GM20431 (cell line): ENCODE data around the gene PDZD8.
"Not testable (repeated sequence)": the region's sequence is repeated elsewhere in the genome, so short reads cannot be mapped to it uniquely, and the experiment has no call there.

ENCODE experiments used
- in situ Hi-C: fragments of 300-500 bp; cut with MseI, MboI; formaldehyde crosslinking; loops from one replicate; pipeline ENCODE4 v1.15.0; 2020; ENCODE audit warnings: low sequenced_read_pairs; ENCODE audit not compliant: unreplicated experiment

PDZD8 gene

DNA sequence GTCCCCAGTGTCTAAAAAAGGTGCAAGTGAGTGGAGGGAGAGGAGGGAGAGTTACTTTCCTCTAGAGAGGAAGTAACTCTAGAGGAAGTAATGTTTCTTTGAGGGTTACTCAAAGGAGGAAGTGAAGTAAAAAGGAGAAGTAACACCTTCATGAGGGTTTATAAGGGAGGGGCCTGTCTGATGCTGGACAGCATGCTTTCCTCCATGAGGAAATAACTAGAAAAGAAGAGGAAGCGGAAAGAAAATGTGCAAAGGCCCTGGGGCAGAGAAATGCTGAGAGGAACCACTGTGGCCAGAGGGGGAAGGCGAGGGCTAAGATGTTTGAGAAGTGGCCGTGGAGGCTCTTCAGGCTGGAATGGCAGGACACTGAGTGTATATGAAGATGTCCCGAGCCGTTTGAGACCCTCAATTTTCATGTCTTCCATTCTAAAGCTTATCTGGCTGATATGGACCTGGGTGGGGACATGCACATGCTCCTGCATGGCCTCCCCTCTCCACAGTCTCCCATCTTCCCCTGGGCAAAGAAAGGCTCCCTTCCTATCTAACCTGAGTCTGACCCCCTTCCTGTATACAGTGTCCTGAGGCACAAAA, 137.7 kb downstream of the PDZD8 start:
- in situ Hi-C loops = no loop called here

DNA sequence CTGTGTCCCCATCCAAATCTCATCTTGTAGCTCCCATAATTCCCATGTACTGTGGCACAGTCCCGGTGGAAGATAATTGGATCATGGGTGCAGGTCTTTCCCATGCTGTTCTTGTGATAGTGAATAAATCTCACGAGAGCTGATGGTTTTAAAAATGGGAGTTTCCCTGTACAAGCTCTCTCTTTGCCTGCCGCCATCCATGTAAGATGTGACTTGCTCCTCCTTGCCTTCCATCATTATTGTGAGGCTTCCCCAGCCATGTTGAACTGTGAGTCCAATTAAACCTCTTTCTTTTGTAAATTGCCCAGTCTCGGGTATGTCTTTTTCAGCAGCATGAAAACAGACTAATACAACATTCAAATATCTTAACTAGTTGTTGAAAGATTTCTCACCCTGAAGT, 145.1 kb downstream of the PDZD8 start:
- in situ Hi-C loops = not testable (repeated sequence)

DNA sequence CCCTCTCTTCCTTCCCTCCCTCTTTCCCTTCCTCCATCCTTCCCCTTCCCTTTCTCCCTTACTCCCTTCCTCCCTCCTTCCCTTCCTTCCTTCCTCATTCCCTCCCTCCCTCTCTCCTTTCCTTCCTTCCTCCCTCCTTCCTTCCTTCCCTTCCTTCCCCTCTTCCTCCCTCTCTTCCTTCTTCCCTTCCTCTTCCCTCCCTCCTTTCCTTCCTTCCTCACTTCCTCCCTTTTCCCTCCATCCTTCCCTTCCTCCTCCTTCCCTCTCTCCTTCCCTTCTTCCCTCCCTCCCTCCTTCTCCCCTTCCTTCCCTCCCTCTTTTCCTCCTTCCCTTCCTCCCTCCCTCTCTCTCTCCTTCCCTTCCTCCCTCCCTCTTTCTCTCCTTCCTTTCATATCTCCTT, 147.0 kb downstream of the PDZD8 start:
- in situ Hi-C loops = loop anchor here (10.0 kb wide), 1 partner anchor 87 kb away; no protein-coding TSS in a partner anchor
